HG03460 (cell line): ENCODE measurements around the gene TMEM204.

Experiments used
- ATAC-seq: cut with Tn5 transposase; IDR thresholded peaks from one replicate; pipeline ENCODE4 v1.9.1; 2021; ENCODE audit not compliant: unreplicated experiment

The TMEM204 gene

GRCh38 chr16:1518626-1519135 is 14.8 kb upstream of the TMEM204 start:
- no peak for ATAC-seq

GRCh38 chr16:1519831-1520230 is 13.6 kb upstream of the TMEM204 start:
- ATAC-seq = no peak

DNA sequence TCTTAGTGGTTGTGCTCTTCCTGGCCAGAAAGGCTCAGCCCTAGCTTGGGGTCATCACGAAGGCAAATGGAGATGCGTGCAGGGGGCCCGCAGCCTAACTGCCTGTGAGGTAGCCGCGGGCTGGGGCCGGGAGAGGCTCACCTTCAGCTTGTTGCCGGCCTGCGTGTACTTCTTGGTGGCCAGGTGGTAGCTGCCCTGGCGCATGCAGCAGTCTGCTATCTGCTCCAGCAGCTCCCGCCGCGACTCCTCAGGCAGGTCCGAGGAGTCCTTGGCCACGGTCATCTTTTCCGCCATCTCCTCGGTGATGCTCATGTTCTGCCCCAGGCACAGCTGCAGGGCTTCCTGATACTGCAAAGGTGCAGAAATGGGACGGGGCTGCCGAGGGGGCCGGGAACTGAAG is 13.0 kb upstream of the TMEM204 start:
- no peak for ATAC-seq

GRCh38 chr16:1523581-1524245 is 9.8 kb upstream of the TMEM204 start:
- no peak for ATAC-seq

DNA sequence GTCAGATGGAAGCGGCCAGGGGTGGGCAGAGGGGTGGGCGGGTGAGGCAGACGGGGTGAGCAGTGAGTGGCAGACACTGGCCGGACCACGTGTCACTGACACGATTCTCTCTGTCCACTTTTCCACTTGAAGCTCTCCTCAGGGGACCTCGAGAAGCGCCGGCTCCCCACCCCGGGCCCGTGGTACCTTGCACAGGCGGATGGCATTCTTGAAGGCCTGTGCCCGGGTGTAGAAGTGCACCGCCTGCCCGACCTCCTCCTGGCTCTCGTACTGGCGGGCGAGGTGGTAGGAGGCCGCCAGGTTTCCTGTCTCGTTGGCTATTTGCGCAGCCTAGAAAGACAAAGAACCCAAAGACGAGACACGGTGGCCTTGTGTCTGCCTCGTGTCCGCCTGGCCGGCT is 9.1 kb upstream of the TMEM204 start:
- no peak for ATAC-seq

DNA sequence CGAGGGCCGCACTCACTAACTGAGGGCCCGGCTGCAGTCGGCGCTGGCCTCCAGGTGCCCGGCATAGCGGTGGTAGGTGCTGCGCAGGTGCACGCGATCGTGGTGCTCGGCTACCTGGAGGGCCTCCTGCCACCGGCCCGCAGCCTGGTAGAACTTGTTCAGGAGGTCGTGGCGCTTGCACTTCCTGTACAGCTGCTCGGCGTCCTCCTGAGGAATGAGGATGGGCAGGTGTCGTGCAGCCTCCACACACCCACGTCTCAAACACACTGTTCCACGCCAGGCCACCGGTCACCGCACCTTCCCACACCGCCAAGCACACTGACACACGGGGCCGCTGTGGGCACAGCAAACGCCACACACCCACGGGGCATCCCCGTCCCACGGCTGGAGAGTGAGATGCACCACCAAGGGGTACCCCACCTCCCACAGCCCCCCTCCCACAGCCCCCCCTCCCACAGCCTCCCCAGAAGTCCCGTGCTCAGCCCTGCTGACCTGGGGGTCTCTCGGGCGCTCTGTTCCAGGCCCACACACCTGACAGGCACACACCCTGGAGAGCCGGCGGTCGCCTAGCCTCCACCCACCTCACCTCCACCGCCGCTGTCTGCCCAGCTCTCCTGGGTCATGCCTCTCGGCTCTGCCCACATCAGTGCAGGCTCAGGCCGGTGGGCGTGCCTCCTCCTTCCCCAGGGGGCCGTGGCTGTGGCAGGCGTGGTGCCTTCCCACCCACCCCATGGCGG is 7.4 kb upstream of the TMEM204 start:
- ATAC-seq = no peak

- no peak for ATAC-seq
Measured at GRCh38 chr16:1526608-1527555, 6.6 kb upstream of the TMEM204 start.

GRCh38 chr16:1527836-1528811 is 5.3 kb upstream of the TMEM204 start:
- no peak for ATAC-seq

DNA sequence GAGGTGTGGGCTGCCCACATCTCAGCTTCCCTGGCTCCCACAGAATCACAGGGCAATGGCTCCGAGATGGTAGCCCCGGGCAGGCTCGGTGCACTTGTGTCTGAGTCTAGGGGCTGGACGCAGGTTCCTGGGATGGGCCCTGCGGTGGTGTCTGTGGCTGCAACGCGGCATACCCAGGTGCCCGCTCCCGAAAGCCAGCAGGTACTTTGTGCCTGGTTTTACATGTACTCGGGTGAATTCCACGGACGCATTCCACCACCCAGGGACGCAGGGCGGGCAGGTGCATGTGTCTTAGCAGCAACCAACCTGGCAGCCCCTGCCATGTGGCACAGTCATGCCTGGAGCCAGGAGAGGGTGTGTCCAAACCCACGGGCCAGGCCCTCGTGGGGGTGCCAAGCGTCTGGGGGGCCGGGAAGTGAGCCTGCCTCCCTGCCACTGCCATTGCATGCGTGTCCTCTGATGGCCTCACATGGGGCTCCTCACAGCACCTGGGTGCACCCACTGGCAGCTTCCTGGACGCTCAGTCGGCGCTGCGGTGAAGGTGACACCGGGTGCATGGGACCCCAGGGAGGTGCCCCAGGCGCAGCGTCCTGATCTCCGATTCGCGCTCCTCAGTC is 4.4 kb upstream of the TMEM204 start:
- ATAC-seq = no peak

DNA sequence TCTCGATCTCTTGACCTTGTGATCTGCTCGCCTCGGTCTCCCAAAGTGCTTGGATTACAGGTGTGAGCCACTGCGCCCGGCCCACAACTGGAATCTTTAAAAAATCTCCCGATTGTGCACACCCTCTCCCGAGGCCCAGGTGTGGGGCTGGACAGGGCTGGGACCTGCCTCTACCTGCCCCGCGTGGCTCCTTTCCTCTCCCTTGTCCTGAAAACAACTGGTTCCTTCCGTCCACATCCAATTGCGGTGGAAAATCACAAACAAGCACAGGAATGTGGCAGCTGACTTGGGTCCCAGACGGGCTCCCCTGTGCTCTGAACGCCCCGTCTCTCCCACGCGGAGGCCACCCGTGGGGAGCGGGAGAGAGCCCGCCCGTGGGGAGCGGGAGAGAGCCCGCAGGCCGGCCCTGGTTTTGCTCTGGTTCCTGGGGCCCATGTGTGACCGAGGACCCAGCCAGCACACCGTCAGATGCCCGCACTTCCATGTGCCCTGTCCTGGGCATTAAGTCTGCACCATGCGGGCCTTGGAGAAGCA is 3.0 kb upstream of the TMEM204 start:
- ATAC-seq = no peak

- ATAC-seq = no peak
Measured at GRCh38 chr16:1530883-1531637, 2.4 kb upstream of the TMEM204 start.

- ATAC-seq = no peak
Measured at GRCh38 chr16:1531638-1531910, 1.9 kb upstream of the TMEM204 start.

- no peak for ATAC-seq
Measured at GRCh38 chr16:1532081-1532760, 1.2 kb upstream of the TMEM204 start.

GRCh38 chr16:1532771-1533170 is 695 bp upstream of the TMEM204 start:
- ATAC-seq = no peak

DNA sequence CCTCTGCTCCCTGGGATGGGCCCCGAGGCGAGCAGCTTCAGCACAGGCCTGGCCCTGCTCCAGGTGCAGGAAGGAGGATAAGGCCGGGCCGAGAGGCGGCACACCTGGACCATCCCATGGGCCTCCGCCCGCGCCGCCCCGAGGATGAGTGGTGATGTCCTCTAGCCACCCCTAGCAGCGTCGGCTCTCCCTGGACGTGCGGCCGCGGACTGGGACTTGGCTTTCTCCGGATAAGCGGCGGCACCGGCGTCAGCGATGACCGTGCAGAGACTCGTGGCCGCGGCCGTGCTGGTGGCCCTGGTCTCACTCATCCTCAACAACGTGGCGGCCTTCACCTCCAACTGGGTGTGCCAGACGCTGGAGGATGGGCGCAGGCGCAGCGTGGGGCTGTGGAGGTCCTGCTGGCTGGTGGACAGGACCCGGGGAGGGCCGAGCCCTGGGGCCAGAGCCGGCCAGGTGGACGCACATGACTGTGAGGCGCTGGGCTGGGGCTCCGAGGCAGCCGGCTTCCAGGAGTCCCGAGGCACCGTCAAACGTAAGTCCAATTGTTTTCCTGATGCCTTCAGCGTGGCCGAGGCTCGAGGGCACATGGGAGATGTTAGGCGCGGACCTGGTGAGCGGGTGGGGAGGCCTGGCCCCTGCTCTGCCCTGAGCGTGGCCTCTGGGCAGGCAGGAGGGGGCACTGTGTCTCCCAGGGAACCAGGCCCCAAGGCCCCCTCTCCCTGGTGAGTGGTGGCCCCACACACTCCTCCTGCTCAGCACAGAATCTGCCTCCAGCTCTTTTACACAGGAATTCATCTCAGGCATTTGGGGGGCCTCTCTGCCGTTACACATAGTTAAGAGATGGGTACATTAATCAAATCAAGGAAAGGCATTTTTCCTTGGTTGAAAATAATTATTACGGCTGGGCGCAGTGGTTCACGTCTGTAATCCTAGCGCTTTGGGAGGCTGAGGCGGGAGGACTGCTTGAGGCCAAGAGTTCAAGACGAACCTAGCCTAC is 855 bp downstream of the TMEM204 start:
- ATAC-seq = no peak

GRCh38 chr16:1535391-1536291 is 2.2 kb downstream of the TMEM204 start:
- ATAC-seq = no peak
